HG03196 (cell line): ENCODE data around the gene EIPR1.
"Not testable (repeated sequence)": the region's sequence is repeated elsewhere in the genome, so short reads cannot be mapped to it uniquely, and the experiment has no call there.

Experiments used
- ATAC-seq: cut with Tn5 transposase; IDR thresholded peaks from one replicate; pipeline ENCODE4 v1.9.1; 2021; ENCODE audit not compliant: unreplicated experiment

EIPR1 gene

DNA sequence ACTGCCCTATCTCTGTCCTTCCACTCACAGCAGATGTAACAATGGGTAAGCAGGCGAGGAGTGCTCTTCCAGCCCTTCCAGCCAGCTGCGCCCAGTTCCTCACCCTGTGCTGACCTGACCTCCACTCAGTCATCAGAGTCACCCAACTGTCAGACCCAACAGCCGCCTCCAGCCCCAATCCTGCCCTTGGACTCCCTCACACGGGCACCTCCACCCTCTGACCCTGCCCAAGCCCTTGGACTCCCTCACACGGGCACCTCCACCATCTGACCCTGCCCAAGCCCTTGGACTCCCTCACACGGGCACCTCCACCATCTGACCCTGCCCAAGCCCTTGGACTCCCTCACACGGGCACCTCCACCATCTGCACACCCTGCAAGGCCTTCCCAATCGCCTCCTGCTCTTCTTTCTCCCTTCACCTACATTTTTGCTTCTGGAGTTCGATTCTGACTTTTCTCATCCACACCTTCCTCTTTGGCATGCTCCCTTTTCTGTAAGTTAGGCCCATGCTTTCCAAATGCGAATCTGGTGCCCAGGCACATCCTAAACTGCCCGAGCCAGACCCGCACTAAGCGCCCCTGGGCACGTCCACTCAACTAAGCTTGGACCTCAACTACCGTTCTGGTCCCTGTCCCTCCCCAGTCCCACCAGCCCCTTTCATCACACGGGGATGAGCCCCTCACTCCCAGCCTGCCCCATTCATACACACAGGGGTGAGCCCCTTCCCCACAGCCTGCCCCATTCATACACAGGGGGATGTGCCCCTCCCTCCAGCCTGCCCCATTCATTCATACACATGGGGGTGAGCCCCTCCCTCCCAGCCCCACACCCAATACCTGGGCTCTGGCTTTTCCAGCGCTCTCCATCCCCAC, 15.9 kb downstream of the EIPR1 start:
- no peak for ATAC-seq

DNA sequence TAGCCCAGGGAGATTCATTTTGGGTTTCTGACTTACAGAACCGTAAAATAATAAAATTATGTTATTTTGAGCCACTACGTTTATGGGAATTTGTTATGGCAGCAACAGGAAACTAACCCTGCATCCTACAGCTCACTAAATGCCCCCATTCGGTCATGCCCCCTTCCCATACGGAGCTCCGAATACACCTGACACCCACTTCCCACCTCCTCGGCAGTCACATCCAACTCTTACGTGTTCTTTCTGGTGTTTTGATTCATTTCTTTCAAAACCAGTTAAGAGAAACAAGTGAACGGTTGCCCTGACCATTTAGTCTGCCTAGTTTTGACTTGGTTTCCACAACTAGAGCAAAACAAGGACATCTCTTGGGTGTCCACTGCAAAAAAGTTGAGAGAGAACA, 19.7 kb downstream of the EIPR1 start:
- no peak for ATAC-seq

DNA sequence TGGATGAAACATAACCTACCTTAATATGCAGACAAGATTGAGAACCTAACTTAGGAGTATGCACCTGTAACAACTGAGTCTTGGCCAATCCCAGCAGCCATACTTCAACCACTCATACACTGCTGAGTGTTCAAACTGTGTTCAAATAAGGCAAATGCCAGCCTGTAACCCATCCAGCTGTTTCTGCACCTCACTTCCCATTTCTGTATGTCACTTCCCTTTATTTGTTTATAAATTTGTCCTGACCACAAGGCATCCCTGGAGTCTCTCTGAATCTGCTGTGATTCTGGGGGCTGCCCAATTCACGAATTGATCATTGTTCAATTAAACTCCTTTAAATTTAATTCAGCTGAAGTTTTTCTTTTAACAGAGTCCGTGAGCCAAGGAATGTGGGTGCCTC, 20.2 kb downstream of the EIPR1 start:
- ATAC-seq, result not testable (repeated sequence)

DNA sequence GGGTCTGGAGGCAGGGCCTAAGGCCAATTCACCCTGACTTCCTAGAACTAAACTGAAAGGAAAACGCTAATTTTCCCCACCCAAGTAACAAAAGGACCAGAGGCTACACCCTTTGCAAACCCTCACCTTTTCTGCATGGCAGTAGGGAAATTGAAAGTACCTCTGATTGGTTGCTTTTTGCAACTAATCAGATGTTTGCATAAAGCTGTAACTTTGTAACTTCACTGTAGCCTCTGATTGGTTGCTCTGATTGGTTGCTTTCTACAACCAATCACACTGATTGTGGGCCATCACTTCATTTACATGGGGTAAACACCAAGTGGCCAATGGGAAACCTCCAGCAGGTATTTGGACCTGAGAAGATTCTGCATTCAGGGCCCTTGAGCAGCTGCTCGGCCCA, 20.8 kb downstream of the EIPR1 start:
- ATAC-seq, result no peak

DNA sequence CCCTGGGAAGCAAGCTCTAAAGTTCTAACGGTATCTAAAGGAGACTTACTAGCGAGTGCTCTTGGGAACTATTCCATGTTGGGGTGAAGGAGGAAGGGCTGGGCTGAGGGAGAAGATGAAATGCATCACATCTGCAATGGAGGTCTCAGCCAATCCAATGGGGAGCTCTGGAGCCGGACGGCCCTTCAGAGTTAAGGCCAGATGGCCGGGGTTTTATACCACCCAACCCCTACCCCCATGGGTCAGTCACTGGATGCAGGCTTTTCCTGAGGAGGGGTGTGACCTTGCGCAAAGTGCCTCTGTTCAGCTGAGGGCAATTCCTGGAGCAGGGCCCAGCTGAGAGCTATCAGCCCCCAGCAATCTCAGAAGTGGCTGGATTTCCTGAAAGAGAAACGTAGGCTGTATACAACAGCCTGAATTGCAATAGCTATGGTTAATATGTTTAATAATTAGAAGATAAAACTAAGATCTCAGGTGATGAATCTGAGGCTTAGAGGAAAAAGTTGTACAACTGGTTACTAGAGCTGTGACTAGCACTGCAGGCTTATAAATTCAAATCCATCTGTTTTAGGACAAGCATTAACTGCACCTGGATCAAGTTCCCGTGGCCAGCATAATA, 21.6 kb downstream of the EIPR1 start:
- ATAC-seq, result no peak

DNA sequence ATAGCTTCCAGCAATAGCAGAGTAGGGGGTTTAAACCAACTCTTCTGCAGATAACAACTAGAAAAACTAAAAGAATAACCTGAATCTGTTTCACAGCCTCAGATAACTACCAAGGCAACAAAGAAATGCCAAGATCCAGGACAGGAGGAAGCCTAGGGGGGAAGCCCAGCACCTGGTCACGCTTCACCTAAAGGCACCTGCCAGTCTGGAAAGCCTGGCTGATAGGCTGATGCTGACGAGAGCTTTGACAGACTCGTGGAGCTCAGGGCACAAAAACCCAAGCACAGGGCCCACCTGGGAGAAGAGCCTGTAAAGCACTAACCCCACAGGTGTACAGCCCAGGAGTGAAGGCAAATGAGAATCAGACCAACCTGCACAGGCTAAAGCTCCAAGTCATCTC, 22.6 kb downstream of the EIPR1 start:
- ATAC-seq, result no peak

DNA sequence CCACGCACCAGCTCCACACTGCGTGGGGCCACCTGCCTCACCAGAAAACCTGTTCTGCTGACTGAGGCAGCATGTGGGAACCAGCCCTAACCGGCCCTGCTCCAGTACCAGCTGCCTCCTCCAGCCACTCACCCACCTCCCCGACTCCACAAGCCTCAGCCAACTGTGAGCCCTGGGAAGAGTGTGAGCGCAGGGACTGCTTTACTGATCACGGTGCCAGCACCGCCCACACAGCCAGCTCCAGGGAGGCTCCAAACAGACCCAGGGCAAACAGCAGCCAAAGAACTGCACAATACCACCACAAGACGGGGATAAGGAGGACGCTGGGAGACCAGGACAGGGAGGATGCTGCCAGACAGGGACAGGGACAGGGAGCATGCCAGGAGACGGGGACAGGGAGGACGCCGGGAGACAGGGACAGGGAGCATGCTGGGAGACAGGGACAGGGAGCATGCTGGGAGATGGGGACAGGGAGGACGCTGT, 28.4 kb downstream of the EIPR1 start:
- ATAC-seq, result no peak

DNA sequence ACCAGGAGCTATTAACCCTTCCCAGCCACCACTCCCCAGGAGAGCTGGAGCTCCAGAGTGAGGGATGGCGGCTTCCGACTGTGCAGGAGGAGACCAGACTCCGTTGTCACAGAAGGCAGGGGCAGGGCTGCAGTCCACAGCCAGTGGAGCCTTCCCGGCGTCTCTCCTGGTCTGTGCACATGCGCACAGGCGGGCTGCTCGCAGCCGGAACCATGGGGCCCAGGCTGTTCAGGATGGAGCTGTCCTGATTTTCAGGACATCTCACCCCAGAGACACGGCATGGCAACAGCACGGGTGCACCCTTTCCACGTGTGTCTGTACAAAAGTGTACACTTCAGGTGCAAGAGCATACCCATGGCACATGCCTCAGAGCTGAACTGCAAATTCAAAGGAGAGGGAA, 28.9 kb downstream of the EIPR1 start:
- no peak for ATAC-seq

DNA sequence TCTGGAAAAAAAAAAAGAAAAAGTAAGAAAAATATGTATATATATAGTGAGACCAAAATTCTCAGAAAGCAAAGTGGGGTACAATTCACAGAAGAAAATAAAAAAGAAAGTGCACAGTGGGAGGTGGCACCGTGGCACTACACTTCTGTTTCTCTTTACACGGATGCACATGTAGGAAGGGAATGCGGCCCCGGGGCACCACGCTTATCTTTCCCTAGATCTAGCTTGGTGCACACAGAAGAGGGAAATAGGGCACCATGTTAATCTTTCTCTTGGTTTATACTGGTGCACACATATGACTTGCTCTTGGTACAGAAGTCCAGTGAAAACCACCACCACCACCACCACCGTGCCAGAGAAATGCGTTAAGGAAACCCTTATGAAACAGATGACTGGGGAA, 32.0 kb downstream of the EIPR1 start:
- no peak for ATAC-seq

DNA sequence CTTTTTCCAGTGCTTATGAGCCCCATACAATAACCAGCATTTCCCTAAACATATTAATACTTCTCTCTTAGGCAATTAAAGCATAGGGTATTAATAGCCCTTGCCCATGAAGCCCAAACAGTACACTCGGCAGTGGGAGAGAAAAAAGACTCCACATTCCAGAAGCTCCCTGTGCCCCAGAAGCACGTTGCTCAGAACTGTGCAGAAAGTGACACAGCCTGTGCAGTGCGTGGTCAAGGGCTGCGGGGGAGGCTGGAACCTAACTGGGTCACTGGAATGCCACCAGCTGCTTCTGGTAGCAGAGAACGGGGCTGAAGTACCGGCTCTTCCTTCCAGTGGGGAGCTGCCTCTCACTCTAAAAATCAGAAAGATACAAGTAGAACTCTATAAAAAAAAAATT, 32.7 kb downstream of the EIPR1 start:
- no peak for ATAC-seq

DNA sequence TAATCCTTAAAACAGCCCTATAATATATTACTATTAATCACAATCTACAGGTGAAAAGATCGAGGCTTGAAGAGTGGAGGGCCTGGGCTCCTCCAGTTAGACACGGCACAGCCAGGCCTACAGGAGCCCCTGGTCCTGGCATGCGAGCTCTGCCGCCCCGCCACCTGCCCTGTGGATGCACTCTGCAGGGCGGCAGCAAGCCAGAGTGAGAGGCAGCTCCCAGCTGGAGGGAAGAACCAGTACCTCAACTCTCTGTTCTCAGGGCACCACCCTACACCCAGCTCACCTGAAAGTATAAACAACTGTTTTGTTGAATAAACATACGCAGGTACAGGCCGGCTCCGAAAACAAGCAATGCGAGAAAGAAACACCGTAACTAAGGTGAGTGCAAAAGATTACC, 34.6 kb downstream of the EIPR1 start:
- no peak for ATAC-seq

DNA sequence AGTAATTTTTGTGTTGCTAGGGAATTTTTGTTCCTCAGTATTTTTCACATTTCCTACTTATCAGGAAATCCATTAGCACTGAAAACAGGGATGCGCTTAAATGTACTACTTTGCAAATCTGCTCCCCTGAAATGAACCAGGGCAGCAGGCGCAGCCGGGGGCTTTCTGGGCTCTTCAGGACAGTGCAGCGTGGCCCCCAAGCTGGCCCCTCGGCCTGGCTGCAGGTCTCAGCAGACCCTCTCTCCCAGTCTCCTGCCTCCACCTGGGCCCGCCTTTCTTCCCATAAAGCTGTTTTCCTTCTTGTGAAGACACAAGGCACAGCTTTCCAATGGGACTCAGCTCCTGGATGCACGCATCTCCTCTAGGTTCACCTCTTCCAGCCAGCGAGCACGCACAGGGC, 35.3 kb downstream of the EIPR1 start:
- ATAC-seq, result no peak

DNA sequence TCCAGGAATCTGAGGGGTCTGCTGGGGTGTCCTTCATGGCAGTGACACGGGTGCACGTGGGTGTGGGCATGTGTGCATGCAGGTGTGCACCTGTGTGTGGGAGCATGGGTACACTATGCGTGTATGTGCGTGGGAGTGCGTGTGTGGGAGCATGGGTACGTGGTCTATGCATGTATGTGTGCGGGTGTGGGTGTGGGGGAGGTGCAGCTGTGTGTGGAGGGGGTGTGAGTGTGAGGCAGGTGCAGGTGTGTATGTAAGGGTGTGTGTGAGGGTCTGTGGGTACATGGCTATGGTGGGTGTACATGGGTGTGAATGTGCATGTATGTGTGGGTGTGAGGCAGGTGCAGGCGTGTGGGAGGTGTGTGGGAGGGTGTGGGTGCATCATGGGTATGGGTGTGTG, 36.3 kb downstream of the EIPR1 start:
- no peak for ATAC-seq

DNA sequence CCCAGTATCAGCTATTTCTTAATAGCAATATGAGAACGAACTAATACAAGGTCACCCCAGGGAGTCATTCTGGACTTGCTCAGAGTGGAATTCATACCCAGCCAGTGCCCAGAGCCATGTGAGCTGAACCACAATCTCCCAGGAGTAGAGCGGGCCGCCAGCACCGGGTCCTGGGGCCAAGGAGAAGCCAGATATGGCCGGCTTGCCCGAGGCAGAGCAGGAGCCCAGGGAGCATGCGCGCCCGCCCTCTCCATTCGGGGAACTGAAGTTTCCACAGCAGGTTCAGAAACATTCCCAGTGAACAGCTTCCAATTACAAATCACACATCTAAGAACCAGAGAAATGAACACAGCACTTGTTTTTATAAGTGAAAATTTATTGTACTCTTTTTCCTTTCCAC, 37.5 kb downstream of the EIPR1 start:
- ATAC-seq, result no peak

DNA sequence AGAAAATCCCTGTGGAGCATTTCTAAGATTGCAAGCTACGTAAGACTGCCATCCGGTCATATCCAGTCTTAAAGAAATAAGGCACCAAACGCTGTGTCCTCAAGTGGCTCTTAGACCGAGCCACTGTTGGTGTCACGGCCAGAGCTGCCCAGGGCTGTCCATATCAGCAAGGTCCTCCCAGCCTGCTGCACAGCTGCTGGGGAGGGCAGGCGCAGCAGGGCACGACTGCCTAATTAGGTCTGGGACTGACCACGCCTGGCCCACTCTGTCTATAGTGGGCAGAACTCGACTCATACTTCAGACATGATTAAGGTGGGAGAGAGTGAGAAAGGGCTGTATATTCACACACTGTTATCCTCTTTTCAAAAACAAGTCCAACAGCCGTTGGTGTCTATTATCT, 39.3 kb downstream of the EIPR1 start:
- no peak for ATAC-seq

DNA sequence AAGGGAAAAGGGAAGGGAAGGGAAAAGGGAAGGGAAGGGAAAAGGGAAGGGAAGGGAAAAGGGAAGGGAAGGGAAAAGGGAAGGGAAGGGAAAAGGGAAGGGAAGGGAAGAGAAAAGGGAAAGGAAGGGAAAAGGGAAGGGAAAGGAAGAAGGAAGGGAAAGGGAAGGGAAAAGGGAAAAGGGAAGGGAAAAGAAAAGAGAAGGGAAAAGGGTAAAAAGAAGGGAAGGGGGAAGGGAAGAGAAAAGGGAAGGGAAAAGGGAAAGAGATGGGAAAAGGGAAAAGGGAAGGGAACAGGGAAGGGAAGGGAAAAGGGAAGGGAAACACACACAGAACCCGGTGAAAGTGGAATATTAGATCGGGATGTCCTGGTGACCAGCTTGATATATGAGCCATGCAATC, 40.8 kb downstream of the EIPR1 start:
- no peak for ATAC-seq

DNA sequence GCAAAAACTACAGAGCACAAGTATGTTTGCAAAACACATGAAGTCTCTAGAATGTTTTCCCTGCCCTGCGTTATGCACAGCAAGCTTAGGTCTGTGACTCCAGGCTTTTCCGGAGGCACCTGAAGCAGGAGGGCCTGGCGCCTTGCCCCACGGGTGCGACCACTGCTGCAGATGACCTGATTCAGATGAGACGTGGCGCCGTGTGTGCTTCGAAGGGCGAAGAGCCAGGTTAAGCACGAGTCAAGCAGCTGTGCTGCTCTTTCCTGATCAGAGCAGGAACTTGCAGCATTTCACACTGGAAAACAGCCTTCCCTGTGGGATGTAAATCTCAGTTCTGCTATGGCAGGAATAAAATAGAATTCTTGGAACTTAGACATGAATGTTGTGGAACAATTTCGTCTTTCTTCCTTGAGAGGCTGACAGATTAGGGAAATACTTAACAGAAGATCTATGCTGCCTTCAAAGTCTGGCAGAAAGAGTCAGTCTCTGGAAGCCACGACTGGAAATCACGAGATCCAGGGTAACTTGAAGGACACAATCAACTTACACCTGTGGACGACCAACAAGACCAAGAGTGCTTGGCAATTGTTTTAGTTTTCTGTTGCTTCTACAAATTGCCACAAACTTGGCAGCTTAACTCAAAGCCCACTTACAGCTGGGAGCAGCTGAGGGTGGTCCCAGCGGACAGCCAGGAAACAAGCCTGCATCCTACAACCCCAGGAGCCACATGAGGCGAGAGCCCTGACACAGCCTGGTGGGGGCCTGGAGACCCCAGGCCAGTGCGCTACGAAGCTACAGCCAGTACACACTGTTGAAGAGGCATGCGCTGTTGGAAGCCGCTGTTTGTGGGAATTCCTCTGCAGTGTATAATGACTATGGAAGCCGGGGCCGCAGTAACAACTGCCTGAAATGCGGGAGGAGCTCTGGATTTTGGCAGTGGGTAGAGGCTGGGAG, 42.9 kb downstream of the EIPR1 start:
- ATAC-seq, result no peak

DNA sequence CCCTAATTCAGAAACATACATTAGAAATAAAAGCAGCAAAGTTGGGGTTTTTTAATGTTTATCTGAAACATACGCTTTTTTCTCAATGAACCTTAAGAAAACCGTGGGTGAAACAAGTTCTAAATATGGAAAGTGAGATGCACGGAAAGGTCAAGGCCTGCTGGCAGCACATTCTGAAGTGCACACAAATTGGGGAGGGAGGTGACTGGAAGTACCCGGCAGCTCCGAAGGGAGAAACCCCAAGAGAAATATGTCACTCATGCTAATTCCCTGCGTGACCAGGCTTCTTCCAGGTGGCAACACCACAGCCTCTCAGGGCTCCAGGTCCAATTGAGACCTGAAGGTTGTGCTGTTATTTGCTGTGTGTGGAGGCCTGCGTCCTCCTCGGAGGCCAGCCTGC, 45.5 kb downstream of the EIPR1 start:
- no peak for ATAC-seq

DNA sequence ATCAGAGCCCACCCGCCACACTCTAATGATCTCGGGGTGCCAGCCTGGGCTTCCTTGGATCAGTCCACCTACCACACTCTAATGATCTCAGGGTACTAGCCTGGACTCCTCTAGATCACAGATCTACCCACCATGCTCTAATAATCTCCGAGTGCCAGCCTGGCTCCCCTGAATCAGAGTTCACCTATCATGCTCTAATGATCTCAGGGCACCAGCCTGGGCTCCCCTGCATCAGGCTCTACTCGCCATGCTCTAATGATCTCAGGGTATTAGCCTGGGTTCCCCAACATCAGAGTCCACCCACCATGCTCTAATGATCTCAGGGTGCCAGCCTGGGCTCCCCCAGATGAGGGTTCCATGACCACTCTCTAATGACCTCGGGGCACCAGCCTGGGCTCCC, 48.1 kb downstream of the EIPR1 start:
- no peak for ATAC-seq

DNA sequence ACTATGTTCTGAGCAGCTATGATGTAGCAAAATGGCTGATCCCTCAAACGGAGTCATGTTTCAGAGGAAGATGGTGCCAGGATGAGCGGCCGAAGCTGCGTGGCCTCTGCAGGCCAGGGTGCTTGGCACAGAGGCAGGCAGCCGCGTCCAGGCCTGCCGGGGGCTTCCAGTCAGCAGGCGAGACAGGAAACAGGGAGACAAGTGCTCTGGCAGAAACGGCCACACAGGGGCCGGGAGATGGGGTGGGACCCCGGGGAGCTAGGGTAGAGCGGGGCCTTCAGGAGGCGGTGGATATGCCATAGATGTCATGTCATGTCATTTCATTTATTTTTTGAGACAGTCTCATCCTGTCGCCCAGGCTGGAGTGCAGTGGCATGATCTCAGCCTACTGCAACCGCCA, 50.7 kb downstream of the EIPR1 start:
- no peak for ATAC-seq

DNA sequence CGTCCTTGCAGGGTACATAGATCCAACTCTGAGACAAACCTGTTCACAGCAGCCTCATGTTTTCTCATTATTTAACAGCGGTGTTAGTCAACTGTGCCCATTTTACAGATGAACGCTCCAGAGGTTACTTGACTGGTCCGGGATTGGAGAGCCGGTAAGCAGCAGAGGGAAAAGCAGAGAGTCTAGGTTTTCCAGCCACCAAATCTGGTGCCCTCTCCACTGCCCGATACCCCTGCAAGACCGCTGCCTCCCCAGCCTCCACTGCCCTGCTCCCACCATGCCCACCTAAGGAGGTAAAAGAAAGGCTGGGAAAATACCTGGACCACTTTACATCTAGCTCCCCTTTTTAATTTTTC, 51.5 kb downstream of the EIPR1 start:
- ATAC-seq, result no peak
